ENCODE data around the gene CTSW.
"Not testable (repeated sequence)": the region's sequence is repeated elsewhere in the genome, so short reads cannot be mapped to it uniquely, and the experiment has no call there.

Gene CTSW

DNA sequence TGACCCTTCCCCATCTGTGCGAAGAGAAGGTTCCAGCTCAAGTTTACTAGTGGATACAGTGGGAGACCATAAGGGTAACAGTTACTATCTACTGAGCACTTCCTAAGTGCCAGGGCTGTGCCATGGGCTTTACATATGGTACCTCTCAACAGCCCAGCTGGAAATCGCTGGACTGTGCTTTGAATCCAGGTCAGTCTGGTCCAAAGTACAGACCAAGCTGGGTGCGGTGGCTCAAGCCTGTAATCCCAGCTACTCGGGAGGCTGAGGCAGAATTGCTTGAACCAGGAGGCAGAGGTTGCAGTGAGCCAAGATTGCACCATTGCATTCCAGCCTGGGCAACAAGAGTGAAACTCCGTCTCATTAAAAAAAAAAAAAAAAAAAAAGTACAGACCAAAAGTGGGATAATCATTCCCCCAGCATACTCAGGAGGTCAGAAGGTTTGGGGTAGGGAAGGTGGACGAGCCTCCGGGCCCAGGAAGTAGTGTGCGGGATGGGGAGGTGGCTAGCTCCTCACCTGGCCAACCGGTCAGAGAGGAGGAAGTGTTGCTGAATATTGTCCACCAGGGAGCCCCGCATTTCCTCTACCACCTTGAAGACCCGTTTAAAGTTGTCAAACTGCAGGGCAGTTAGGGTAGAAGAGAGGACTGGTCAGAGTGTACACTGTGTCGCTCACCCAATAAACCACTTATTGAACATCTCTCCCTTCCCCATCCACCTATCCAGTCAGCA is 6.3 kb downstream of the CTSW start:
- DNase-seq (ENCODE audit: low read depth in 2 of 2, low spot score in 1 of 2), result no peak

DNA sequence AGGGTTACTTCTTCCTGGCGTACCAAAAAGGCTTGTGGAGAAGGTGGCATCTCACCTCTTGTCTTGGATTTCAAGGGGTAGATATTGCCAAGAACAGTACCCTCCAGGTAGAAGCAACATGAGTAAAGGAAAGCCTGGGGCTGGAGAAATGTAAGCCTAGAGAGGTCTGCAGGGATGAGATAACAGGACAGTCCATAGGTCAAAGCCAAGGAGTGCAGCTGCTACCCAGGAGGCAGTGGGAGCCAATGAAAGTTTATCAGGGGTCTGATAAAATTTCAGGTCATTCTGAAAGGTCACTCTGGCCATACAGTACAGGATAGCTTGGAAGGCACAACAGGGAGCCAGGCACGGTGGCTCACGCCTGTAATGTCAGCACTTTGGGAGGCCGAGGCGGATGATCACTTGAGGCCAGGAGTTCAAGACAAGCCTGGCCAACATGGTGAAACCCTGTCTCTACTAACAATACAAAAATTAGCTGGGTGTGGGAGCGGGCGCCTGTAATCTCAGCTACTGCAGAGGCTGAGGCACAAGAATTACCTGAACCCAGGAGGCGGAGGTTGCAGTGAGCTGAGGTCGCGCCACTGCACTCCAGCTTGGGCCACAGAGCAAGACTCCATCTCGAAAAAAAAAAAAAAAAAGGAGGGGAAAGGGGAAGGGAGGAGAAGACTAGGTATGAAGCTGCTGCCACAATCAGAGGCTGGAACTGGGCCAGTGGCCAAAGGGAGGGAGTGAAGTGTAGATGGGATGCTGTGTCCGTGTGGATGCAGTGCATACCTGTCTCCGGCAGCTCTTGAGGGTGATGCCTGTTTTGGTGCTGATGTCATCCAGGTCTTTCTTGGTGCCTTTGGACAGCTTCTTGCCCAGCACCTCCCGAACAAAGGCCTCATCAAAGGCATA is 7.4 kb downstream of the CTSW start:
- DNase-seq (ENCODE audit: low read depth in 2 of 2, low spot score in 1 of 2), result no peak

DNA sequence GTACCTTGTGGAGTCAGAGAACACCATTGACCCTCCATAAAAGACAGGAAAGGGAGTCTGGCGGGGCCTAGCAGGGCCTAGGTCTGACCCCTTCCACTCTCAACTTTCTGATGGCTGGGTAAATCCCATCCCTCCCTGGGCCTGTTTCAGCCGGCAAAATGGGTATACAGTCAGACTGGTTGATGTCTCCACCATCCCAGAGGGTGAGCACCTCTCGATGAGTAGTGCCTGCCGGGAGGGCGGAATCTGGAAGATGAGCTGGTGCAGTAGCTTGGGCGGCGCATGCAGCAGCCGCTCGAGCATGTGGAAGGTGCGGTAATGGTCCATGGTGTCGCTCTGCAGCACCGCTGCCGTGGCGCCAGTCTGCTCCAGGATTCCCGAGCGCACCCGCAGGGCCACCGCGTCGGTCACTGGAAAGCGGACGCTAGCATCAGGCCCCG is 8.1 kb downstream of the CTSW start:
- DNase-seq (ENCODE audit: low read depth in 2 of 2, low spot score in 1 of 2), result no peak

DNA sequence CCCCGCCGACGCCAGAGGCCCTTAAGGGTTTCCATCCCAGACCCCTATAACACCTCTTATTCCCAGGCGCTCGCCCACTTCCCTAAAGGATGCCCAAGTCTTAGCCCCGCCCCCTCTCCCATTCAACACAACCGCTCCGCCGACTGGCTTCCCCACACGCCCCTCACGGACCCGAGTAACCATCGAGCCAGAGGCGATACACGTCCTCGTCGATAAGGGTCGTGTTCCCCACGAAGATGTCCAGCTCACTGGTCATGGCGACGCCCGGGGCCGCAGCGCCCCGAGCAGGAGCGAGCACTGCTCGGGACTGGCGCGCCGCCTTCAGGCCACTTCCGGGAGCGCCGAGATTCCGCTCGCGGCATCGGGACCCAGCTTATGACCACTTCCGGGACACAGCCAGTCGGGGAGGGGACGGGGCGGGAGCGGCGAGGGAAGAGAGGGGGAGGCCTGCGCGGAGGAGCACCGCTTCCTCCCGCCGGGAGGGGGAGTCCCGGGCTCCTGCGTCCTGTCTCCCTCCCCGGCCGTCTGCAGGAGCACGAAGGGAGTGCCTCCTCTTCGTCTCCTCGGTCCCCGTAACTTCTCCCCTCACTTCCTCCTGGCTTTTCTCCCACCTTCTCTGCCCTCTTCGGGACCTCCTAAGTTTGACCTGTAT is 8.7 kb downstream of the CTSW start, which contains the start of gene FIBP:
Gene FIBP, minus strand, starts transcription at position 309 of the 652 bp plus-strand sequence. Its CDS starts 53 bp downstream, at position 256.
- DNase-seq (ENCODE audit: low read depth in 2 of 2, low spot score in 1 of 2), result peak; percentile 84 to 91

DNA sequence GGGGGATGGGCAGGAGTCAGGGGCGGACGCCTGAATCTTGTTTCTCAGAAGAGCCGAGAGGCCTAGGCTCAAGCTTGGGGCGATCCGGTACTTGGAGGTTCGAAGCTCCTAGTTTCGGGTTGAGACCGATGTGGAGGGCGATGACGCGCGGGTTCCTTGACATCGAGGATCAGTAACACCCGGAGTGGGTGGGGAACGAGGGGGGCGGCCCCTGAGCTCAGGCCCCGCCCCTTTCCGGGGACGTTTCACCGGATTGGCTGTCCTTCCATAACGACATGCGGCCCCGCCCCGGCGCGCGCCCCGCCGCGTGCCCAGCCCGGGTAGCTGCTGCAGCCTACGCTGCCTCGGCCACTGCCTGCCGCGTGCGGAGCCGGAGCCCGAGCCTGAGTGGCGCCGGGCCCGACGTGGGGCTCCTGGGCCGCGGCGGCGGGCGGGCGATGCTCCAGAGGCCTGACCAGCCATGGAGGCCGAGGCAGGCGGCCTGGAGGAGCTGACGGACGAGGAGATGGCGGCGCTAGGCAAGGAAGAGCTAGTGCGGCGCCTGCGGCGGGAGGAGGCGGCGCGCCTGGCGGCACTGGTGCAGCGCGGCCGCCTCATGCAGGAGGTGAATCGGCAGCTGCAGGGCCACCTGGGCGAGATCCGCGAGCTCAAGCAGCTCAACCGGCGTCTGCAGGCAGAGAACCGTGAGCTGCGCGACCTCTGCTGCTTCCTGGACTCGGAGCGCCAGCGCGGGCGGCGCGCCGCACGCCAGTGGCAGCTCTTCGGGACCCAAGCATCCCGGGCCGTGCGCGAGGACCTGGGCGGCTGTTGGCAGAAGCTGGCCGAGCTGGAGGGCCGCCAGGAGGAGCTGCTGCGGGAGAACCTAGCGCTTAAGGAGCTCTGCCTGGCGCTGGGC is 10.9 kb downstream of the CTSW start, which contains the start of gene CCDC85B:
Gene CCDC85B, plus strand, starts transcription at position 350 of the 895 bp plus-strand sequence. Its CDS starts 111 bp downstream, at position 461.
- DNase-seq (ENCODE audit: low read depth in 2 of 2, low spot score in 1 of 2), result peak; percentile 94 to 99

DNA sequence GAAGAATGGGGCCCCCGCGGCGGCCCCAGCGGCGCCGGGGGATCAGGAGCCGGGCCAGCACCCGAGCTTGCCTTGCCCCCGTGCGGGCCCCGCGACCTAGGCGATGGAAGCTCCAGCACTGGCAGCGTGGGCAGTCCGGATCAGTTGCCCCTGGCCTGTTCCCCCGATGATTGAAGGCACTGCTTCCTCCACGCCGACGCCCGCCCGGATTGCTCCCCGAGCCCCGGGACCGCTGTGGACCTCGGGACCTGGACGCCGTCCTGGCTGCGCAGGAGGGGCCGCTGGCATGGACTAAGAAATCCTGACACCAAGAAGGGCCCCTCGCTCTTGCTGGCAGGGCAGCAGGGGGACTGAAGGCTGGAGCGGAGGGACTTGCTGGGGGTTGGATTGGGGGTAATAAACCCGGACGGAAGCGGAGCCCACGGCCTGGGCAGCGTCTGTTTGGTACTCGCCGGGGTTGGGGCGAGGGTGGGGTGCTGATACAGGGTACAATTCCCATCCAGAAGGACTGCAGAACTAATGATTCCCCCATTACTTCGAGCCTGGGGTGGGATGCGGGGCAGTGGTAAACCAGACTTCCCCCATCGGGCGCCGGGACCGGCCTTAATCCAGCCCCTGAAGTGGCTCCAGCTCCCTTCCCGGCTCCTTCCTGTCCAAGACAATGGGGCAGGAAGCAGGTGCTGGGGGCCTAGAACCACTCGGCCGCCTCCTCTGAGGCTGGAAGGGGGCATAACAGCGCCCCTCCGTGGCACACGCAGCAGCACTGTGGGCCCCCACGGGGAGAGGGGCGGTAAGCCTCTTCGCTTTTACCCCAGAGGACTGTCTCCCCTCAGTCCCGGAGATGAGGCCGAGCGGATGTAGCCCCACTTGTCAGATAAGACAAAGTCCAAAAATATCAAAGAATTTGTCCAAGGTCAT is 11.8 kb downstream of the CTSW start:
- no peak for DNase-seq (ENCODE audit: low read depth in 2 of 2, low spot score in 1 of 2)

DNA sequence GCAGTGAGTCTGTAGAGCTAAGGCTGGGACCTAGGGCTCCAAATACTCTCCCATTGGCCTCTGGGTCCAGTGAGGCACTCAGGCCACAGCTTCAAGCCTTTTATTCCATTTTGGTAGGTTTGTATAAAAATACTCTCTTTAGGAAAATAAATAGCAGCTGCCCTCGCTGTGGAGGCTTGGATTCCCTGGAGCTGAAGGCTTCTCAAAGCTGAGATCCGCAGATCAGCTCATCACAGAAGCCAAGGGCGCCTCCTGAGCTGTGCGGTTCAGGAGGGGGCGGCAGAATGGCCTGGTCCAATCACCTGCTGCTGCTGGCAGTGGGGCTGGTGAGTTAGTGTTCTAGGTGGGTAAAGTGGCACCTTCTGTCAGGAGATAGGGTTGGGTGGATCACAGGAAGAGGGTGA is 12.5 kb downstream of the CTSW start:
- DNase-seq (ENCODE audit: low read depth in 2 of 2, low spot score in 1 of 2), result not testable (repeated sequence)

DNA sequence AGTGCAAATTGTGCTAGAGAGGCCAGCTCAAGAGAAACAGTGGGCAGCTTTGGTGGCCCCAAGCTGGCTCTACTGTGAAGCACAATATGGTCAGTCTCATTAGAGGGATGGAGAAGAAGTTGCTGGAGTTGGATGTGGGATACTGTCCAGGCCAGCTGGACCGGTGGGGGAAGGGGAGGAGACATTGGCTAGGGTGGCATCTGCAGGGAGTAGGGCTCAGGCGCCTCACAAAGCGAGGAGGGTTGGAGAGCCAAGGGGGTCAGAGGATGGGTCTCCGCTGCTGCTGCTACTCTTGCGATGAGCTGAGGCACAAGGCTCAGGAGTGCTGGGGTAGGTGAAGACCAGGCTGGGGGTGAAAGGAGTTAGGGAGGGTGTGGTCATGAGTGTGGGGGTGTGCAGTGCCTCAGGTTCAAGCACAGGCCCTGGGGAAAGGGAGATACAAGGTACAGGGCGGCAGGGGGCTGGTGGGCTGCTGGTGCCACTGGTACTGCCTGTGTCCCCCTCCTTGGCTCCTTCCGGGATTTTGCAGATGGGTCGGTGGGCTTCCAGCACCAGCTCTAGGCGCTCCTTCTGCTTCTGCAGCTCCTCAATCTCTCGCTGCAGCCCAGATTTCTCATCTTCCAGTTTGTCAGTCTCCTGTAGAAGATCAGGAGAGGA is 13.2 kb downstream of the CTSW start:
- no peak for DNase-seq (ENCODE audit: low read depth in 2 of 2, low spot score in 1 of 2)

DNA sequence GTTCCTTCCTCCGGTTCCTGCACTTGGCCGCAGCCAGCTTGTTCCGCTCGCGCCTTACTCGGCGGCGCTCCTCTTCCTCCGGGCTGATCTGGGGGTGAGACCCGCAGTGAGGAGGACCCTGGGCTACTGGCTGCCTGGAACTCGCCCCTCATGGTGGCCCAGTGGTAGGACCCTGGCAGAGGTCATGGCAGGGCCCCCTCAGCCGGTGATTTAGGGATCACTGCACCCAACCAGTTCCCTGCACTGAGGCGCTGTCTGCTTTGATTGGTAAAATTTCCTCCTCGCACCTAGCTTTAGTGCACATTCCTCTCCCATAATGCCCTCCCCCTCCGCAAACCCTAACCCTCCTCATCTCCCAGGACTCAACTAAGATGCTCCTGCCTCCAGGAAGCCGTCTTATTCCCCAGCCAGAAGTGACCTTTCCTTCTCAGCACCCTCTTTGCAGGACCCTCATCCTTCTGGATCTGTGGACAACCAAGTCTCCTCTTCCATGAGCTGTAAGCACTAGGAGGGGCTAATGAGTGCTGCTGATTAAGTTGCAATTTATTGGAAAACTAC is 14.5 kb downstream of the CTSW start:
- no peak for DNase-seq (ENCODE audit: low read depth in 2 of 2, low spot score in 1 of 2)

DNA sequence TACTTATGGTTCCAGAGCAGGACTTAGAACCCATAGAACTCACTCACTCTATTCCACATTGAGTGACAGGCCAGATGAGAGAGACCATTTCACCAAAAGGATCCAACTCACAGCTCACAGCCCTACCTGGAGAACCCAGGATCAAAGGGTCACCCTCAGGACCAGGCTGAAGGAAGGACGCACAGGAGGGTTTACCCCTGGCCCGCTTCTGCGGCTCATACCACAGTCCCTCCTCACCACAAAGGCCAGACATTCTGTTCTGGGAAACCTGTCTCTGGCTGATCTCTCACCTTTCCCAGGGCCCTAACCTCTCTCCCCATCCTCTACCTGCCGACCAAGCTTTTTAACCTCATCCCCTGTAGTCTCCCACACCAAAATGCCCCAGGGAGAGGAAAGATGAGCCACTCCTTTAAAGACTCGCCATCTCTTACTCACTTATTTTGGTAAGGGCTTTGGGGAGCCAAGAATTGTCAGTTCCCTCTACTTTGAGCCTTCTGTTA is 15.9 kb downstream of the CTSW start:
- DNase-seq (ENCODE audit: low read depth in 2 of 2, low spot score in 1 of 2), result no peak

DNA sequence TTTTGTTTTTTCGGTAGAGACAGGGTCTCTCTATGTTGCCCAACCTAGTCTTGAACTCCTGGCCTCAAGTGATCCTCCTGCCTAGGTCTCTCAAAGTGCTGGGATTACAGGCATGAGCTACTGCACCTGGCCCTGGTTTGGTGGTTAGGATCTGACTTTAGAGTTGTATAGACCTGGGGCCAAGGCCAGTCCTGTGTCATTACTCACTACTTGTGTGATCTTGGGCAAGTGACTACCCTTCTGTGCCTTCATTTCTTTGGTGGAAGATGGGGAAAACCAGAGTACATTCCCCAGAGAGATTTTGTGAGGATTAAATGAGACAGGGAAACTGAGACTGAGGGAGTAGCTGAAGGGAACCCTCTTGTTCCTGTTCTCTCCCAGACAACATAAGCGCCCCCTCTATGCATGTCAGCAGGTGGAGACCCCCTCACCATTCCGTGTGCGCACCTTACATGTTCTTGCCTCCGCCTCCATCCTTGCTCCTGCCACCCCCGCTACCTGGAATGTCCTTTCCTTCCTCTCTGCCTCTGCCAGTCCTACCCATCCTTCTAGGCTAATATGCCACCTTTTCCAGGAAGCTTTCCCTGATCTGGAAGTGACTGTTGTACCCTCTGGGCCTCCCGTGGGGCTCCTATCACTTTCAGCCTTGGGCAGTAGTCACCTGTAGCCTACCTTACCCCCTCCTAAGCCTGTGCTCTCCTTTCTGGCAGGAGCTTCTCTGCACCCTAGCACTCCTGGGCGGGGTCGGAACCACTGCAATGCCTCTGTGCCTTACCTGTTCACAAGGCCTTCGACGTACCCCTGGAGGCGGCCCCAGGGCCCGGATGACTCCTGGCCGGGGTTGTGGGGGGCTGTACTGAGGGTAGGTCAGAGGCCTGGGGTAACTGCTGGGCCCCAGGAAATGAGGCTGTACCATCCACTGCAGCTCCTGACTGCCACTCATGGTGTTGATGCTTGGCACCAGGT is 16.7 kb downstream of the CTSW start:
- no peak for DNase-seq (ENCODE audit: low read depth in 2 of 2, low spot score in 1 of 2)

DNA sequence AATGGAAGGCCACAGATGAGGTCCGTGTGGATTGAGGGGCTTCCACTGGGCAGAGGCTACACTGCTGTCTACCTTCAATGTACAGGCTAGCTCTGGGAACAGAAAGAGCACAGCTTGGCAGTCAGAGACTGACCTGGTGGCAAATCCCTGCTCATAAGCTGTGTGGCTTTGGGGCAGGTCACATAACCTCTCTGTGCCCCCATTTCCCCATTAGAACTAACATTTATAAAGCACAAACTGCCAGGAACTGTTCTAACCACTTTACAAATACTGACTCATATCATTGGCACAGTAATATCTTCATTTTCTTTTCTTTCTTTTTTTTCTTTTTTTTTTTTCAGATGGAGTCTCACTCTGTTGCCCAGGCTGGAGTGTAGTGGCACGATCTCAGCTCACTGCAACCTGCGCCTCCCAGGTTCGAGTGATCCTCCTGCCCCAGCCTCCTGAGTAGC is 17.4 kb downstream of the CTSW start:
- no peak for DNase-seq (ENCODE audit: low read depth in 2 of 2, low spot score in 1 of 2)

DNA sequence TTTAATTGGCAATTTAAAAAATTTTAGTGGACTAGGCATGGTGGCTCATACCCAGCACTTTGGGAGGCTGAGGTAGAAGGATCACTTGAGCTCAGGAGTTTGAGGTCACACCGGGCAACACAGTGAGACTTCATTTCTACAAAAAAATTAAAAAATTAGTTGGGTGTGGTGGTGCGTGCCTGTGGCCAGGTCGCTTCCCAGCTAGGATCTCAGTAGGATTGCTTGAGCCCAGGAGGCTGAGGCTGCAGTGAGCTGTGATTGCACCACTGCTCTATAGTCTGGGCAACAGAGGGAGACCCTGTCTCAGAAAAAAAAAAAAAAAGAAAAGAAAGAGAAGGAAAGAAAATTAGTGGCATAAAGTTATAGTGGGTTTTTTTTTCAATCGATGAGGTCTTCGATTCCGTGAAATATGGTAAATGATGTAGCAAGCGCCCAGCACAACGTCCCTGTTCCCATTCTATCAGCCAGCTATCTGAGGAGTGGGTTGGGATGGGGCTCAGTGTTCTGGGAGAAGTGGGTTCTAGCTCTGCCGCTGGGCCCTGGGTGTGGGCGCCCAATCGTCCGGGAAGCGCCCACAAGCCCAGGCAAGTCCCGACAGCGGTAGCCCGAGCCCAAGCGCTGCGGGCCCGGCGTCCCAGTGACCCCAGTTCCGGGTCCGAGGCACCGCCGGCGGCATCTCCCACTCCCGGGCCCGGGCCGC is 19.2 kb downstream of the CTSW start:
- no peak for DNase-seq (ENCODE audit: low read depth in 2 of 2, low spot score in 1 of 2)

DNA sequence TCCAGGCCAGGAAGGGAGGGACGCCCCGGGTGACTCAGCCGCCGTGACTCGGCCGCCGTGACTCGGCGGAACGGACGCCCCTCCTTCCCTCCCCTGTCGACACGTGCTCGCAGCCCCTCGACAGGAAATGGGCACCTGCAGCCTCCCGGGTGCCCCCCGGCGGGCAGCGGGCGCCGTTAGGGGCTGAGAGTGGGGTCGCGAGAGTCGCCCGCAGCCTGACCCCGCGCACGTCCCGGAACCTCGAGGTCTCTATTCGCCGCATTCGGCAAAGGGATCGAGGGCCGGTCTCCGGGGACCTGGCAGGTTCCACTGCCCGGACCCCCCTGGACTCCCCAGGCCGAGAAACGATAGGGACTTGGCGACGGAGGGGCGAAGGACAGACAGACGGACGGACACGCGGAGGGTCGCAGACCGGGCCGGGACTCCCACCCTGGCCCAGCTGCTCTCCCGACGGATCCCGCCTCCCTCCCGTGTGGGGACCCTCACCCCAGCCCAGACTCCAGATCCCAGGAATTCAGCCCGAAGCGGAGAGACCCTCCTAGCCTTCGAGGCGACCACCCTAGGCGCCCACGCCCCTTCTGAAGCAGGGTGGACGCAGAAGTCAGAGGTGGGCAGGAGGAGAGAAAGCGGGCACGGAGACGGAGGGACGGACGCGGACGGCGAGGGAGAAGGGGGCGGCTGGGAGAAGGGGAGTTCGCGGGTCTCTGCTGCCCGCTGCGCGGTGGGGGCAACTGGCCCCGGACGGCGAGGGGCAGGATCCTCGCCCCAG is 19.9 kb downstream of the CTSW start:
- peak; percentile 45 to 65 for DNase-seq (ENCODE audit: low read depth in 2 of 2, low spot score in 1 of 2)

DNA sequence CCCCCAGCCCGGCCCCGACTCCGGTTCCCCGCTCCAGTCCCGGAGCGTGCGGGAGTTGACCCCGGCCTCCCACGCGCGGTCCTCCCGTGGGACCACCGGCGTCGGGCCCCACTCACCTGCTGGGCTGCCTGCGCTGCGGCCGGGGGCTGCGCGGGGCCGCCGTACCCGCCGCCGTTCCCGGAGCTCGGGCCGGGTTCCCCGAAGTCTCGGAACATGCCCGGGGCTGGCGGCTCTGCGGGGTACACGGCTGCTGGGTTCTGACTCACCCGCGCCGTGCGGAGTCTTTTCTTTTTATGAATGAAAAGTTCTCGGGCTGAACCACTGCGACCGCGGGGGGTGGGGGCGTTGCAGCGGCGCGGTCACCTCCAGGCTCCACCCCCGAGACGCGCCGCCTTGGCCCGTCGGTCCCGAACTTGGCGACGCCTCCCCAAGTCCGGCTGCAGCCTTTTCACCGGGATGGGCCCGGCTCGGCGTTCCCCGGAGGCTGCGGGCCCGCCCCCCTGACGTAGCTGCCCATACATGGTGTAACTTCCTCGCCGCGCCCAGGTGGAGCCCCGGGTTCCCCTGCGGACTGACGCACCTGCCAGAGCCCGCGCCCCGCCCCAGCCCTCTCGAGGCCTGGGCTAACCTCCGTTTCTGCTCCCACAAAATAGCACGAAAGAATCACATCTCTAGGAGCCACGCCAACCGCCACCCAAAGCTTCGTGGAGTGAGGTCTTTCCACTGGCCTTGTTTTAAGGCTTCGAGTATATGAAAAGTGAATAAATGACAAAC is 20.7 kb downstream of the CTSW start, which contains the start of gene FOSL1:
Gene FOSL1, minus strand, starts transcription at position 264 of the 774 bp plus-strand sequence. Its CDS starts 49 bp downstream, at position 215.
- DNase-seq (ENCODE audit: low read depth in 2 of 2, low spot score in 1 of 2), result peak; percentile 81 to 91
